Kidney (tissue), 14 donors: Measurements from ENCODE around the gene CD164. TPM values are rescaled to one million over a fixed set of nuclear protein-coding genes. Genes with fewer than 3 reads are reported as not detected.
"Not testable (repeated sequence)": the region's sequence is repeated elsewhere in the genome, so short reads cannot be mapped to it uniquely, and the experiment has no call there.

Experiments
- DNase-seq, 5 donors: peaks; one replicate each; pipeline ENCODE4 v3.0.0-alpha.2; 2013 to 2020
- FAIRE-seq: peaks from 2 replicates; lab custom pipeline; 2012; peaks lifted over from hg19 to GRCh38; lab: Jason Lieb, UNC
- H3K27ac ChIP-seq, 2 donors: one replicate each; pipeline ENCODE4 v1.7.0; 2013; ENCODE audit warnings: low read depth in 2 of 2, low read length in 2 of 2, inconsistent platforms in 1 of 2
- H3K27me3 ChIP-seq: one replicate; pipeline ENCODE4 v1.7.1; 2013; ENCODE audit warnings: low read length, inconsistent platforms; ENCODE audit not compliant: control insufficient read depth, insufficient read depth
- H3K36me3 ChIP-seq, 3 donors: one replicate each; pipeline versions ENCODE4 v1.7.0 to v1.7.1; 2013; ENCODE audit warnings: low read length in 3 of 3, control low read depth in 1 of 3, inconsistent platforms in 1 of 3; ENCODE audit not compliant: insufficient read depth in 3 of 3, control insufficient read depth in 2 of 3
- H3K4me1 ChIP-seq, 3 donors: one replicate each; pipeline versions ENCODE4 v1.7.0 to v1.7.1; 2013; ENCODE audit warnings: low read length in 3 of 3, inconsistent platforms in 1 of 3, low read depth in 1 of 3; ENCODE audit not compliant: control insufficient read depth in 2 of 3, insufficient read depth in 2 of 3
- H3K4me3 ChIP-seq, 3 donors: one replicate each; pipeline versions ENCODE4 v1.7.0 to v1.8.1; 2013; ENCODE audit warnings: low read length in 3 of 3, control low read depth in 1 of 3, inconsistent platforms in 1 of 3
- H3K9ac ChIP-seq, 3 donors: one replicate each; pipeline versions ENCODE4 v1.7.0 to v1.7.1; 2013; ENCODE audit warnings: low read length in 3 of 3, control low read depth in 1 of 3, inconsistent platforms in 1 of 3
- H3K9me3 ChIP-seq, 3 donors: one replicate each; pipeline versions ENCODE4 v1.7.0 to v1.7.1; 2013; ENCODE audit warnings: low read length in 3 of 3, control low read depth in 1 of 3, inconsistent platforms in 1 of 3; ENCODE audit not compliant: control insufficient read depth in 2 of 3, insufficient read depth in 1 of 3
- CTCF ChIP-seq: IDR thresholded peaks from 3 replicates; pipeline ENCODE4 v1.5.1; 2012; ENCODE audit warnings: mild to moderate bottlenecking, moderate library complexity, borderline replicate concordance; ENCODE audit not compliant: insufficient read depth; ENCODE audit errors: extremely low read depth
- intact Hi-C: fragments of 100-400 bp; cut with DNase I; formaldehyde crosslinking; loops from one replicate; pipeline ENCODE4 v1.11.1; 2022
- polyA plus RNA-seq: library from polyadenylated mRNA; stranded (reverse); fragments of 350-450 nt; fragmentation: Illumina TruSeq; extraction: RNeasy Lipid Tissue Mini Kit (QIAGEN cat#74804); gene quantifications from one replicate; pipeline ENCODE4 v1.2.3, GENCODE V29; 2014; ENCODE audit warnings: low read depth, low replicate concordance; ENCODE audit not compliant: insufficient read depth
- total RNA-seq: library from RNA; stranded (reverse); fragmentation: NEBNext Ultra II Directional; extraction: Animal tissue kit (Norgen Biotek cat#: 25700); gene quantifications from one replicate; pipeline ENCODE4 v1.2.1, GENCODE V29; 2021
- donor health status: control.
- donor health status: control.
- donor health status: control.
- donor health status: control.
- donor health status: control.
- donor health status: DM: yes; HTN: yes; CAD: no.
- donor health status: Normal renal cell carcinoma (clear cell type).

CD164 gene
- total and polyA plus RNA-seq, 2 donors from 2014 or later = 205 to 267 TPM

GRCh38 chr6:109370336-109370735, 11.9 kb downstream of the CD164 start:
- Histone ChIP-seq H3K27ac (no peak overlapping the region), H3K4me3 (no peak overlapping the region), H3K9me3 (no peaks in the 10 kb centered on the region), H3K27me3 (no peaks in the 10 kb centered on the region), H3K4me1 (peaks cover 0 to 10% (median 4%) of the 10 kb centered on the region in 3 donors), H3K36me3 (peaks cover 22 to 40% (median 25%) of the 10 kb centered on the region in 3 donors), H3K9ac (no peak overlapping the region)
- intact Hi-C loops = no loop called here
- TF ChIP-seq CTCF = no peak
- FAIRE-seq (no peak), DNase-seq (no peak)

- H3K27me3 ChIP-seq = no peaks in the 10 kb centered on the region
- H3K4me3 ChIP-seq = no peak overlapping the region
- no peak for TF ChIP-seq CTCF
- peaks cover 0 to 10% (median 4%) of the 10 kb centered on the region in 3 donors for H3K4me1 ChIP-seq
- H3K9ac ChIP-seq = no peak overlapping the region
- no peaks in the 10 kb centered on the region for H3K9me3 ChIP-seq
- intact Hi-C loops = no loop called here
- FAIRE-seq (no peak), DNase-seq (no peak)
- peaks cover 19 to 34% (median 22%) of the 10 kb centered on the region in 3 donors for H3K36me3 ChIP-seq
- H3K27ac ChIP-seq = no peak overlapping the region
These were observed 12.5 kb downstream of the CD164 start for GRCh38 chr6:109369728-109370127.

- FAIRE-seq, H3K27ac ChIP-seq, H3K27me3 ChIP-seq, H3K9ac ChIP-seq, DNase-seq, H3K9me3 ChIP-seq, H3K4me3 ChIP-seq, intact Hi-C loops, H3K4me1 ChIP-seq: not testable (repeated sequence)
- H3K36me3 ChIP-seq = peaks cover 17 to 34% (median 17%) of the 10 kb centered on the region in 3 donors
These were observed 17.7 kb downstream of the CD164 start for GRCh38 chr6:109364382-109365078.

GRCh38 chr6:109363753-109364152, 18.5 kb downstream of the CD164 start:
- FAIRE-seq (no peak), DNase-seq (no peak)

More at GRCh38 chr6:109363753-109364152, 18.5 kb downstream of the CD164 start:
- no peak for TF ChIP-seq CTCF
- Histone ChIP-seq H3K27me3 (no peaks in the 10 kb centered on the region), H3K27ac (no peak overlapping the region), H3K36me3 (peaks cover 15 to 29% (median 18%) of the 10 kb centered on the region in 3 donors), H3K9ac (no peak overlapping the region), H3K4me3 (no peak overlapping the region), H3K4me1 (no peaks in the 10 kb centered on the region), H3K9me3 (peaks cover 0 to 2% (median 0%) of the 10 kb centered on the region in 3 donors)
- intact Hi-C loops = no loop called here
